Vagina (tissue), 2 donors: ENCODE results near the gene TAF5.

Experiments used
- POLR2A ChIP-seq, 2 donors: fragments of 450-650 bp; IDR thresholded peaks; one replicate each; pipeline ENCODE4 v1.6.1; 2017; ENCODE audit warnings: antibody characterized with exemption in 2 of 2, mild to moderate bottlenecking in 2 of 2, moderate library complexity in 2 of 2
- POLR2AphosphoS5 ChIP-seq, 2 donors: sonication (generic); formaldehyde crosslinking; IDR thresholded peaks; one replicate each; pipeline ENCODE4 v1.9.0; 2017; ENCODE audit warnings: antibody characterized with exemption in 2 of 2, mild to moderate bottlenecking in 2 of 2, low read depth in 1 of 2; ENCODE audit not compliant: insufficient read depth in 1 of 2
- TF ChIP-seq, protein P1 (sequence below), 3 experiments: fragments of 450-650 bp in 2 of 3; fragments of 200-600 bp in 1 of 3; sonication (generic) in 1 of 3; IDR thresholded peaks; one replicate each; pipeline ENCODE4 v1.5.1; 2017 to 2019; ENCODE audit warnings: antibody characterized with exemption in 3 of 3, mild to moderate bottlenecking in 2 of 3, moderate library complexity in 2 of 3

DNA sequence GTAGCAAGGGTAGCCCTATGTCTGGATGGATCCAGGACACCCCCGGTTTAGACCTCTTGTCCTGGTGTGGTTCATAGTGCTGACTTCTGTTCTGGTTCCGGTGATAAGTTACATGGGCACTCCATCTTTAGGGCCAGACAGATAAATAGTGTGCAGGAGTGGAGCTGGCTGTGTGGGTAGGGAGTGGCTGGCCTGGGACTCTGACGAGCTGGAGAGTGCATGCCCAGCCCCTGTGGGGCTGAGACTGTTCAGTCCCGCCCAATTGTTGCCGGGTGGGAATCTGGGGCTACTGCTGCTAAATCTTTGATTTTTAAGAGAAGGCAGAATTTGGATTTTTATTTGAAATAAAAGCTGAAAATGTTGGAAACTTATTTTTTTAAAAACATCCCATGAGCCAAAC is 56.0 kb downstream of the TAF5 start:
- TF ChIP-seq POLR2A (IDR thresholded peaks at IDR 0.05) (no peak), POLR2AphosphoS5 (IDR thresholded peaks at IDR 0.05; ENCODE audit: insufficient read depth in 1 of 2, low read depth in 1 of 2) (no peak)
- TF ChIP-seq, protein P1, sequence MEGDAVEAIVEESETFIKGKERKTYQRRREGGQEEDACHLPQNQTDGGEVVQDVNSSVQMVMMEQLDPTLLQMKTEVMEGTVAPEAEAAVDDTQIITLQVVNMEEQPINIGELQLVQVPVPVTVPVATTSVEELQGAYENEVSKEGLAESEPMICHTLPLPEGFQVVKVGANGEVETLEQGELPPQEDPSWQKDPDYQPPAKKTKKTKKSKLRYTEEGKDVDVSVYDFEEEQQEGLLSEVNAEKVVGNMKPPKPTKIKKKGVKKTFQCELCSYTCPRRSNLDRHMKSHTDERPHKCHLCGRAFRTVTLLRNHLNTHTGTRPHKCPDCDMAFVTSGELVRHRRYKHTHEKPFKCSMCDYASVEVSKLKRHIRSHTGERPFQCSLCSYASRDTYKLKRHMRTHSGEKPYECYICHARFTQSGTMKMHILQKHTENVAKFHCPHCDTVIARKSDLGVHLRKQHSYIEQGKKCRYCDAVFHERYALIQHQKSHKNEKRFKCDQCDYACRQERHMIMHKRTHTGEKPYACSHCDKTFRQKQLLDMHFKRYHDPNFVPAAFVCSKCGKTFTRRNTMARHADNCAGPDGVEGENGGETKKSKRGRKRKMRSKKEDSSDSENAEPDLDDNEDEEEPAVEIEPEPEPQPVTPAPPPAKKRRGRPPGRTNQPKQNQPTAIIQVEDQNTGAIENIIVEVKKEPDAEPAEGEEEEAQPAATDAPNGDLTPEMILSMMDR (IDR thresholded peaks at IDR 0.05): no peak
